A204.1 (cell line): Measurements from ENCODE around the gene SIRPB2.

ENCODE experiments used
- FAIRE-seq: peaks from 2 replicates; lab custom pipeline; 2012; peaks lifted over from hg19 to GRCh38; lab: Jason Lieb, UNC

SIRPB2 gene

DNA sequence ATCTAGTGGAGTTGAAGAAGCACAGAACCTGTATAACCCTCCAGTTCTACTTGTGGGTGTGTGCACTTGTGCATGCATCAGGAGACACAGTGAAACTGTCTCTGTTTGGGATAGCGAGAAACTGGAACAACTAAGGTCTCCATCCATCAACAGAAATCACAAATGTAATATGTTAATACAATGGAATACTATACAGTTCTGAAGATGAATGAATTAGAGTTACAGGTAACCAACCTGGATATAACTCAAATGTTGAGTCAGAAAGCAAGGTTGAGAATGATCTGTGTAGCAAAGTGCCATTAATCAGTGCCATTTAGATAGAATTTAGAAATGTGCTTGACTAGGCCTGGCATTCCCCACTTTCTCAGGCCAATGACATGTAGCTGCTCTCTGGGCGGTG, 20.0 kb downstream of the SIRPB2 start:
- FAIRE-seq: no peak

DNA sequence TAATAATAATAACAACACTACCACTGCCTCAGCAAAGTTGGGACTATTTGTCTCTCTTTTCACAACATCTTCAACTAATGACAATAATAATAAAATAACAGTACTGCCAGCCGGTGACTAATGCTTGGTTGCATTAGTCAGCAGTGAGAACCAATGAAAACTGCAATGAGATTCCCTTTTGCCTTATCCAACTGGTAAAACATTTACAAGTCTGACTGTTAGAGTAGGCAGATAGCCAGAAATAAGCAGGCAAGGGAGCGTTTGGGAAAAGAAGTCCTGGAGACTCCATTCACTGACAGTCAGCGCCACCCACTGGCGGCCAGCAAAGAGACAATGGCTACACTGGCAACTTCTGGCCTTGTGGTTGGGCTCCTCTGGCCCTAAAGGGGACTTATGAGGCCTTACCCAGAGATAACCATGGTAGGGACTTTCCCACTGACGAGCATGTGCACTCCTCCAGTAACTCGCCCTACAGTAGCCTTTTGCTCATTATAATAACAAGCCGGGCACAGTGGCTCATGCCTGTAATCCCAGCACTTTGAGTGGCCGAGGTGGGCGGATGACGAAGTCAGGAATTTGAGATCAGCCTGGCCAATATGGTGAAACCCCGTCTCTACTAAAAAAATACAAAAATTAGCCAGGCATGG, 21.2 kb downstream of the SIRPB2 start:
- peak; percentile 85 for FAIRE-seq

DNA sequence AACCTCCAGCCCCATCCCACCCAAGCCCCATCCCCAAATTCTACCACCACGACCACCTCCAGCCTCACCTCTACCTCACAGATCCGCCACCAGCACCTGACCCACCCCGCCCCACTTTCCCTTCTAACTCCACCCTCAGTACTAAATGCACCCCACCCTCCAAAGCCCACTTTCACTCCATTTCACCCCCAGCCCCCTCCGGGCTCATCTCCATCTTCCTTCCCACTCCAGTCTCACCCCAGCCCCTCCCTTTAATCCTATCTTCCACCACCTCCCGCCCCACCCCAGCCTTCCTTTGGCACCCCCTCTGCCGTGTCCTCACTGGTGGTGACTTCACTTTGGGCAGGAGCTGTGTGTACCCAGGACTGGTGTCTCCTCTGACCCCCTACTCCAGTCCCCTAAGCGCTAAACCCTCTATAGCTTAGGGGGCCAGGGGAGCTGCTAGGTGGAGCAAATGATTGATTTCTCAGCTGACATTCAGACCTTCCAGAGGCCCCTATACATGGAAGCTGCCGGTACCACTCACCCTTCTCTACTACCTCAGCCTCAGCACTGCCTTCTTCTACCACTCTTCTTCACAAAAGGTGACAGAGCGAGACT, 21.8 kb downstream of the SIRPB2 start:
- FAIRE-seq: no peak

- FAIRE-seq: no peak
These were observed 23.0 kb downstream of the SIRPB2 start for GRCh38 chr20:1468117-1468624.

GRCh38 chr20:1467355-1468116, 23.7 kb downstream of the SIRPB2 start:
- no peak for FAIRE-seq

DNA sequence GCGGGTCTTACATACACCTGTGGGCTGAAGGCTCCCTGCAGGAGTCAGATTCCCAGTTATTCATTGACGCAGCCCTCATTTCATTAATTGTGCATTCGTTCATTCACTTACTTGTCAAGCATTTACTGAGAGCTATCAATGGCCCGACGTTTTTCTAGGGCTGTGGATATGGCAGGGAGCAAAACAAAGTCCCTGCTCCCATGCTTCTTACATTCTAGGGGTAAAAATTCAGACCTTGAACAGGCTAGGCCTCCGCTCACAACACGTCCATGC, 24.2 kb downstream of the SIRPB2 start:
- FAIRE-seq: no peak

- no peak for FAIRE-seq
These were observed 24.8 kb downstream of the SIRPB2 start, which contains the start of gene NSFL1C for GRCh38 chr20:1466211-1467081. NSFL1C (minus strand) TSS chr20:1466849; CDS start chr20:1466824, 25 bp downstream.

DNA sequence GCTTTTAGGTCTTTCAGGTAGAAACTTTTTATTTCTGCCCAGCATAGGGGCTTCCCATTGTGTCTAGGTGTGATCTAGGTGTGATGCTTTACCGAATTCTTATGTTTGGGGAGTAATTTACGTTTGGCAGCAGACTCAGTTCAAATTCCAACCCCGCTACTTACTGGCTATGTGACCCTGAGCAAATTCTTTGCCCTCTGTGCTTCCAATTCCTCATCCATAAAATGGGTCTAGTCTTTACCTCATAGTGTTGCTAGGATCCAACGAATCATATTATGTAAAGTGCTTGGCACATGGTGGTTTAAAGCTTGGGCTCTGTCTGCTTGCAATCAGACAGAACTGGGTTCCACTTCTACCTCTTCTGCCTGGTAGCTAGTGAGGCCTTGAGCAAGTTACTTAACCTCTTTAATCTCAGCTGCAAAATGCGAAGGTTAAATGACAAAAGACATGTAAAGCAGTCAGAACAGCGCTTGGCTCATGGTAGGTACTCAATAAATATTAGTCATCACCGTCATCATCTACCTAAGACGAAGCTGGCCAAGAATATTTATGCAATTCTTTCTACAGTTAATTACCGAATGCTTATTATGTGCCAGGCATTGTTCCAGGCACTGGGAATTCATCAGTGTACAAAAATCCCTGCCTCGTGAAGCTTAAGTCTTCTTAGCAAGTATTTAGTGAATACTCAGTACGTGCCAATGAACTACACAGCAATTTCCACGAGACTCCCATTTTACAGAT, 25.6 kb downstream of the SIRPB2 start:
- no peak for FAIRE-seq

GRCh38 chr20:1463971-1464570, 27.1 kb downstream of the SIRPB2 start:
- FAIRE-seq: no peak

DNA sequence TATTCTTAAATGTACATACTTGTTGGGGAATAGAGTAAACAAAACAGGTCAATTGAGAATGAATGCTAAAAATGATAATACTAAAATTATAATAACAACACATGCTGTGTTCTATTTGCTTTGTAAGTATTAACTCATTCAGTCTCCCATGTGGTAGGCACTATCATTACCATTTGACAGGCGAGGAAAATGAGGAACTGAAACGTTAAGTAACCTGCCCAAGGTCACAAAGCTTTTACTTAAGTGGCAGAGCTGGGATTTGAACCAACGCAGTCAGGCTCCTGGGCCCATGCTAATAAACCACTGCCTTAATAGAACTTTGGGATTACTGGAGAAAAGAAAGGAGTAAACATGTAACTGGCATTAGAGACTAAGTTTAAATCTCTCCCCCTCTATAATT, 28.4 kb downstream of the SIRPB2 start:
- FAIRE-seq: no peak

DNA sequence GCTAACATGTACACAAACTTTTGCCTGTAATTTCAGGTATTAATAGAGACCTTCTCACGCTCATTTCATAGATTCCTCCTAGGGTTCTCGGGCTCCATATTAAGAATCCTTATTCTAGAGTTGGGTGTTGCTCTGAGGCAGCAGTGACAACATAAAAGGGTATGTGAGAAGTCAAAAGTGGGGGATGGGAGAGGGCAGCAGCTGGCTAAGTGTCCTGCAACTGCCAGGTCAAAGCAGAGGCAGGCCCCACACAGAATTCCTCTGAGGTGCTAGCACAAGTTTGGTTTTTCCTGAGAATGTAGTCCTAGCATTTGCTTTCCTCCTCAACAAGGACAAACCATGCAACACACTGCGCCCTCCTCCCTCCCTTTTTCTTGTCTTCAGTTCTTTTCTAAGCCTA, 29.2 kb downstream of the SIRPB2 start:
- no peak for FAIRE-seq

GRCh38 chr20:1460275-1460674, 30.9 kb downstream of the SIRPB2 start:
- FAIRE-seq: no peak

DNA sequence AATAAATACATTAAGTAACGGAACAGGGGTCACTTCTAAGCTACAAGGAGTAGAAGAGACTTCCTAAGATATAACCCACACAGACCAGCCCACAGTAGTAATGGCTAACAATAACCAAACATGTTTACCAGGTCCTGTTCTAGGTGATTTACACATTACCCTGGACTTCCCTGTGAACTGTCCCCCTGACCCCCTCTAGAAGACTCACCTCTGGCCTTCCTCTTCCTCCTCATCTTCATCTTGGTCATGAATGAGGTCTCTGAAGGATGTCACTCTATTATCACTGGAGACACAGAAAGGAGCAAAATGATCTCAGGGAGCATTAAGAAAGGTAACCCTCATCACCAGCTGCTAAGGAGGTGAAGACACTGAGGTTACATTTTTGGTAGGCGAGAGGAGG, 33.2 kb downstream of the SIRPB2 start:
- FAIRE-seq: no peak

DNA sequence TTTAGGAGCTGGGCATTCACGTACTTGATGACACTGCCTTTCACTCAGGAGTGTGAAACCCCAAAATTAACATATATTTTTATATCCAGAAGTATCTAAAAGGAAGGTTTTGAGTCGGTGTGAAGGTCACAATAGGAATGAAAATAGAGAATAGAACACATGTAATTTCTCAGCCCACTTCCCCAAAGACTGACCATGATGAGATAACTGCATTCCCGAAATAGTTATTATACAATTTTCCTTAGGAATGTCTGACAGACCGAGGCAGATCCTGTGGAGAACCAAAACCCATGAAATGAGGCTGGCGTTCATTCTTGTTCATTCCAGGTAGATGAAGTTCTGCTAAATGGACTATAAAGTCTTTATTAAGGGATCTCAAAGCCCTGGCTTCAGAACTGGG, 34.9 kb downstream of the SIRPB2 start:
- no peak for FAIRE-seq

- FAIRE-seq: no peak
These were observed 40.2 kb downstream of the SIRPB2 start for GRCh38 chr20:1450926-1451491.

GRCh38 chr20:1449370-1449769, 41.9 kb downstream of the SIRPB2 start:
- FAIRE-seq: no peak

- no peak for FAIRE-seq
These were observed 43.1 kb downstream of the SIRPB2 start for GRCh38 chr20:1448081-1448620.

GRCh38 chr20:1446536-1446935, 44.7 kb downstream of the SIRPB2 start:
- FAIRE-seq: no peak

- no peak for FAIRE-seq
These were observed 48.1 kb downstream of the SIRPB2 start for GRCh38 chr20:1443085-1443484.

GRCh38 chr20:1442304-1442703, 48.9 kb downstream of the SIRPB2 start:
- FAIRE-seq: no peak

DNA sequence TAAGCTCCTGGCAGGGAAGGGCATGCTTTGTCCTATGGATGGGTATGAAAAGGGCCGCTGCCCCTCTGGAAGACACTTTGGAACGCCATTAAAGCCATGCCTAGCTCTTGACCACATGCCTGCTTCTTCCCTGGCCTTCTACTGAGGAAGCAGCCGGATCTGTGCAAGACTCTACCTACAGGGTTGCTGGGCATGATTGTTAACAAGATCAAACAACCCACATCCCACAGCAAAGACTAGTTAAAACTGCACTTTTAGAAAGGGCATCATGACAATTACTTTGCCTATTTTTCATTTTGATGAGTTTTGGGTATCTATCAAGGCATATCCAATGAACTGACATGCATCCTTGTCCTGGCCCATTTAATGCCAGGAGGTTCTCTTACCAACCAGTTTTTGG, 50.1 kb downstream of the SIRPB2 start:
- FAIRE-seq: no peak
